Limb (tissue), 2 donors: ENCODE data around the gene TMEM234.

Experiments used
- DNase-seq, 2 donors: peaks; one replicate each; pipeline ENCODE4 v3.0.0-alpha.2; 2016; ENCODE audit errors: extremely low spot score in 2 of 2

The TMEM234 gene

GRCh38 chr1:32179443-32180185 is 42.5 kb downstream of the TMEM234 start, which contains the start of gene TXLNA:
Gene TXLNA (plus strand): TSS chr1:32179675. CDS start chr1:32180346, 671 bp downstream.
- peak; percentile 96 for DNase-seq

- DNase-seq, result no peak
These were observed 43.0 kb downstream of the TMEM234 start for GRCh38 chr1:32179193-32179442.

DNA sequence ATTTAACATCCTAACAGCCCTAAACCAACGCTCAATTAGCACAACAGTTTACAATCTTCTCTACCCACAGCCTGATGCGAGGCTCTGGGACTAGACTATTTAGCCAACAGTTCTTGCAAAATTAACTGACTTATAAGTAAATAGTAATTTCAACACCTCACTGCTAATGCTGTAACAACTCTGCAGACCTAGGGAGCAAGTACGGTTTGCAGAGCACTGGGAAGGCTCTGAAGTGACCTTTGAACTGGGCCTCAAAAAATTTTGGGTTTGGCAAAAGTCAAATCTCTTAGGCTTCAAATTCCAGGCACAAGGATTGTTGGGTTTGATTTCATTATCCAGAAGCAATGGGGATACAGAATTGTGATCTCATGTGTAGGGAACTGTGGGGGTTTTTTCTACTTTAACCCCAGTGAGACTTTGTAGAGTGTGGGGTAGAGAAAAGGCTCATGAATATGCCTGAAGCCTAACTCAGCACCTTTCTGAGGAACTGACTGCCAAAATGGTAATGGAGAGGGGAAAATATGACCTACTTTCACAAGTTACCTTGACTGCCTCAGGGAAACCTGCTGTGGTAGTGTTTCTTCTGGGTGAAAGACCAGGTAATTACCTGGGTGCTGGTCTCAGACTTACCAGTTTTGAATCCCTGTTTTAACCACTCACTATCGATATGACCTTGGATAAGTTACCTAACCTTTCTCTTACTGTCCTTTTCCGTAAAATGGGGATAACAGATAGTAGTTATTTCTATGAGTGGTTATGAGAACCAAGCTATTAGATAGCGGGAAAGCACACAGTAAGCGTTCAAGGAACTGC is 43.6 kb downstream of the TMEM234 start:
- DNase-seq, result no peak

GRCh38 chr1:32172621-32173245 is 49.4 kb downstream of the TMEM234 start:
- no peak for DNase-seq

GRCh38 chr1:32170991-32171390 is 51.2 kb downstream of the TMEM234 start:
- DNase-seq, result no peak
